ENCODE results near the gene CASS4. TPM values are rescaled to one million over a fixed set of nuclear protein-coding genes. Genes with fewer than 3 reads are reported as not detected.

CASS4 gene
- polyA plus RNA-seq, 2 of the 4 experiments (the other 2 are of a cell fraction) = 0.09 TPM

DNA sequence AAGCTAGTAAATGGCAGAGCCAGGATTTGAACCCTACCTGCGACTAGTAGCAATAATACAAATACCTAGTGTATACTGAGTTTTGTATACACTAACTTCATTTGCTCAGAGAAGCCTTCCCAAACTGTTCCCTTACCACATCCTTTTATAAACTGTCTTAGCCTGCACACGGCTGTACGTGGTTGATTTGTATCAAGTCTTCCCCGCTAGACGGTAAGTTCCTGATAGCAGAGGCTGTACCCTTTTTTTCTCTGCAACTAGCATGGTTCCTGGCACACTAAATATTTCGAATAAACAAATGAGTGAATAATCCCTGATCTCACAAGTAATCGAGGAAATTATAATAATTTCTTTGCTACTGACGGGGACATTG, 57.0 kb downstream of the CASS4 start:
- Histone ChIP-seq H3K4me3 (peak overlapping the region; percentile 62), H3K4me1 (peaks cover 12% of the 10 kb centered on the region; the same call in 2 of the 3 replicates), H3K27ac (peak overlapping the region; percentile 72 to 92; a peak in 5 of 6 replicates), H3K4me2 (peak overlapping the region; percentile 95), H3K9me3 (no peaks in the 10 kb centered on the region)
- TF ChIP-seq EHF (CRISPR knock-in tag; IDR thresholded peaks at IDR 0.05) (no peak), PHF8 (IDR thresholded peaks at IDR 0.05; ENCODE audit: borderline replicate concordance, low read depth) (no peak)
- TF ChIP-seq, protein P1, sequence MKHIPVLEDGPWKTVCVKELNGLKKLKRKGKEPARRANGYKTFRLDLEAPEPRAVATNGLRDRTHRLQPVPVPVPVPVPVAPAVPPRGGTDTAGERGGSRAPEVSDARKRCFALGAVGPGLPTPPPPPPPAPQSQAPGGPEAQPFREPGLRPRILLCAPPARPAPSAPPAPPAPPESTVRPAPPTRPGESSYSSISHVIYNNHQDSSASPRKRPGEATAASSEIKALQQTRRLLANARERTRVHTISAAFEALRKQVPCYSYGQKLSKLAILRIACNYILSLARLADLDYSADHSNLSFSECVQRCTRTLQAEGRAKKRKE (CRISPR knock-in tag; IDR thresholded peaks at IDR 0.05; ENCODE audit: low read depth) = no peak
- ATAC-seq (no peak), FAIRE-seq (no peak), DNase-seq (ENCODE audit: low read depth in 1 of 2, low spot score in 1 of 2) (no peak)
- ChIA-PET POLR2A (interaction anchor here (1.4 kb wide), 1 partner anchor 77 kb away, joined by 5 read pairs; the partner anchor contains the start of genes AURKA and CSTF1), CTCF (no interaction called here)
- 2% methylated on average over 8 of the region's 8 CpGs for WGBS (ENCODE audit: missing lambda C conversion rate)

DNA sequence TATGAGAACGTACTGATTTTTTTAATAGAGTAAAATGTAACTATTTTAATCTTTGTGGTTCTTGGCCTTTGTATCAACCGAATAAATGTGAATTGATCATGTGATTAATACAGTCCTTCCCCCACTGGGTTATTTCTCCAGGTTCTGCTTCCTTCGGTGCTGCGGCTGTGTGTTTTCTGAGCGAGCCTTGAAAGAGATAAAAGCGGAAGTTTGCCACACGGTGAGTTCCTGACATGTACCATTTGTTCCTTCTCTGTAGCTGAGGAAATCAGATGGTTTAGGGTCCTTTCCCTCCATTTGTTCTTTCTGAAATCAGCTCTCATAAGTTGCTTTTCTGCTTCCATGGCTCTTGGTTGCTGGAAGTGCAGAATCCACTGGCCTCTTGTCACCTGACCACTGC, 71.9 kb downstream of the CASS4 start:
- DNase-seq (ENCODE audit: low read depth in 1 of 2, low spot score in 1 of 2) (no peak), FAIRE-seq (no peak), ATAC-seq (no peak)
- Histone ChIP-seq H3K9me3 (no peaks in the 10 kb centered on the region), H3K4me1 (no peaks in the 10 kb centered on the region), H3K4me2 (no peak overlapping the region), H3K4me3 (no peak overlapping the region), H3K27ac (no peak overlapping the region)
- POLR2A ChIA-PET = no interaction called here
- 91% methylated on average over 7 of the region's 7 CpGs for WGBS (ENCODE audit: missing lambda C conversion rate)
- CTCF ChIA-PET = interaction anchor here (1.5 kb wide), 1 partner anchor 10 kb away, joined by 7 read pairs; no protein-coding TSS in a partner anchor
- TF ChIP-seq HOXA7 (CRISPR knock-in tag; IDR thresholded peaks at IDR 0.05) (no peak), CBX8 (IDR thresholded peaks at IDR 0.05) (no peak), FOSL2 (IDR thresholded peaks at IDR 0.05) (no peak), FOSL2 (CRISPR knock-in tag; IDR thresholded peaks at IDR 0.05) (no peak), RFX5 (IDR thresholded peaks at IDR 0.05) (no peak), NFE2L2 (conservative IDR thresholded peaks at IDR 0.05; ENCODE audit: low read length) (no peak), JUNB (IDR thresholded peaks at IDR 0.05) (no peak), PBX3 (IDR thresholded peaks at IDR 0.05) (no peak)
- TF ChIP-seq, protein P2, sequence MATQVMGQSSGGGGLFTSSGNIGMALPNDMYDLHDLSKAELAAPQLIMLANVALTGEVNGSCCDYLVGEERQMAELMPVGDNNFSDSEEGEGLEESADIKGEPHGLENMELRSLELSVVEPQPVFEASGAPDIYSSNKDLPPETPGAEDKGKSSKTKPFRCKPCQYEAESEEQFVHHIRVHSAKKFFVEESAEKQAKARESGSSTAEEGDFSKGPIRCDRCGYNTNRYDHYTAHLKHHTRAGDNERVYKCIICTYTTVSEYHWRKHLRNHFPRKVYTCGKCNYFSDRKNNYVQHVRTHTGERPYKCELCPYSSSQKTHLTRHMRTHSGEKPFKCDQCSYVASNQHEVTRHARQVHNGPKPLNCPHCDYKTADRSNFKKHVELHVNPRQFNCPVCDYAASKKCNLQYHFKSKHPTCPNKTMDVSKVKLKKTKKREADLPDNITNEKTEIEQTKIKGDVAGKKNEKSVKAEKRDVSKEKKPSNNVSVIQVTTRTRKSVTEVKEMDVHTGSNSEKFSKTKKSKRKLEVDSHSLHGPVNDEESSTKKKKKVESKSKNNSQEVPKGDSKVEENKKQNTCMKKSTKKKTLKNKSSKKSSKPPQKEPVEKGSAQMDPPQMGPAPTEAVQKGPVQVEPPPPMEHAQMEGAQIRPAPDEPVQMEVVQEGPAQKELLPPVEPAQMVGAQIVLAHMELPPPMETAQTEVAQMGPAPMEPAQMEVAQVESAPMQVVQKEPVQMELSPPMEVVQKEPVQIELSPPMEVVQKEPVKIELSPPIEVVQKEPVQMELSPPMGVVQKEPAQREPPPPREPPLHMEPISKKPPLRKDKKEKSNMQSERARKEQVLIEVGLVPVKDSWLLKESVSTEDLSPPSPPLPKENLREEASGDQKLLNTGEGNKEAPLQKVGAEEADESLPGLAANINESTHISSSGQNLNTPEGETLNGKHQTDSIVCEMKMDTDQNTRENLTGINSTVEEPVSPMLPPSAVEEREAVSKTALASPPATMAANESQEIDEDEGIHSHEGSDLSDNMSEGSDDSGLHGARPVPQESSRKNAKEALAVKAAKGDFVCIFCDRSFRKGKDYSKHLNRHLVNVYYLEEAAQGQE (IDR thresholded peaks at IDR 0.05) = no peak
- TF ChIP-seq, protein P1 (CRISPR knock-in tag; IDR thresholded peaks at IDR 0.05; ENCODE audit: low read depth) = no peak

GRCh38 chr20:56487216-56487615, 75.2 kb downstream of the CASS4 start:
- TF ChIP-seq BHLHE40 (IDR thresholded peaks at IDR 0.05; ENCODE audit: low read depth, low read length) (no peak), RAD21 (conservative IDR thresholded peaks at IDR 0.05 in 1 of 2, IDR thresholded peaks at IDR 0.05 in 1 of 2) (no peak), KDM1A (IDR thresholded peaks at IDR 0.05; ENCODE audit: low read depth) (no peak), FOSB (CRISPR knock-in tag; IDR thresholded peaks at IDR 0.05) (no peak), HOXA7 (CRISPR knock-in tag; IDR thresholded peaks at IDR 0.05) (no peak)
- TF ChIP-seq, protein P3, sequence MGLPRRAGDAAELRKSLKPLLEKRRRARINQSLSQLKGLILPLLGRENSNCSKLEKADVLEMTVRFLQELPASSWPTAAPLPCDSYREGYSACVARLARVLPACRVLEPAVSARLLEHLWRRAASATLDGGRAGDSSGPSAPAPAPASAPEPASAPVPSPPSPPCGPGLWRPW (IDR thresholded peaks at IDR 0.05) = no peak
- FAIRE-seq (no peak), DNase-seq (ENCODE audit: low read depth in 1 of 2, low spot score in 1 of 2) (no peak), ATAC-seq (no peak)
- H3K27ac ChIP-seq = no peak overlapping the region
- CTCF ChIA-PET = no interaction called here
- WGBS (ENCODE audit: missing lambda C conversion rate) = 81% methylated on average over 11 of the region's 11 CpGs
- no peaks in the 10 kb centered on the region for H3K4me1 ChIP-seq
- no peak overlapping the region for H3K4me3 ChIP-seq
- H3K4me2 ChIP-seq = no peak overlapping the region
- H3K9me3 ChIP-seq = no peaks in the 10 kb centered on the region
- POLR2A ChIA-PET = no interaction called here
